ENCODE results near the gene KCNH3.
"Not testable (repeated sequence)": the region's sequence is repeated elsewhere in the genome, so short reads cannot be mapped to it uniquely, and the experiment has no call there.

The KCNH3 gene

GRCh38 chr12:49527361-49528130 lies 11.3 kb upstream of the KCNH3 start:
- no peak for DNase-seq

GRCh38 chr12:49529414-49529813 lies 9.4 kb upstream of the KCNH3 start:
- no peak for DNase-seq

GRCh38 chr12:49531745-49532144 lies 7.1 kb upstream of the KCNH3 start:
- no peak for DNase-seq

GRCh38 chr12:49533331-49533730 lies 5.5 kb upstream of the KCNH3 start:
- no peak for DNase-seq

- not testable (repeated sequence) for DNase-seq
Observed at GRCh38 chr12:49534122-49534521, 4.7 kb upstream of the KCNH3 start.

GRCh38 chr12:49534731-49535278 lies 4.0 kb upstream of the KCNH3 start:
- no peak for DNase-seq

GRCh38 chr12:49535921-49536525 lies 2.8 kb upstream of the KCNH3 start:
- DNase-seq = no peak

GRCh38 chr12:49536526-49537071 lies 2.2 kb upstream of the KCNH3 start:
- DNase-seq = no peak

GRCh38 chr12:49537231-49537751 lies 1.5 kb upstream of the KCNH3 start:
- DNase-seq = no peak

GRCh38 chr12:49537752-49538509 lies 899 bp upstream of the KCNH3 start:
- peak; percentile 53 to 56 for DNase-seq

- DNase-seq = no peak
Observed at GRCh38 chr12:49539406-49540228, 787 bp downstream of the KCNH3 start.

GRCh38 chr12:49540229-49541139 lies 1.7 kb downstream of the KCNH3 start:
- no peak for DNase-seq

- no peak for DNase-seq
Observed at GRCh38 chr12:49541140-49541861, 2.5 kb downstream of the KCNH3 start.

GRCh38 chr12:49541911-49542505 lies 3.2 kb downstream of the KCNH3 start:
- DNase-seq = no peak

- no peak for DNase-seq
Observed at GRCh38 chr12:49542592-49543160, 3.8 kb downstream of the KCNH3 start.

- no peak for DNase-seq
Observed at GRCh38 chr12:49543221-49543913, 4.5 kb downstream of the KCNH3 start.

GRCh38 chr12:49543914-49544815 lies 5.3 kb downstream of the KCNH3 start:
- DNase-seq = no peak

GRCh38 chr12:49545815-49546214 lies 7.0 kb downstream of the KCNH3 start:
- no peak for DNase-seq

Measured in activated CD4-positive, alpha-beta T cell treated with anti-CD3 and anti-CD28 coated beads for 4 hours (primary cell).